Naive B cell (primary cell): ENCODE data around the gene RAB26. TPM values are rescaled to one million over a fixed set of nuclear protein-coding genes. Genes with fewer than 3 reads are reported as not detected.
"Not testable (repeated sequence)": the region's sequence is repeated elsewhere in the genome, so short reads cannot be mapped to it uniquely, and the experiment has no call there.

Source experiments
- ATAC-seq, 2 donors: fragments of 150-1000 bp; cut with Tn5 transposase; 2 replicates each; pipeline ENCODE4 v1.10.0; 2021; ENCODE audit warnings: low read depth in 2 of 2, mild to moderate bottlenecking in 2 of 2, moderate library complexity in 2 of 2
- DNase-seq: peaks from one replicate; pipeline ENCODE4 v3.0.0; 2022
- H3K27ac Mint-ChIP-seq, 6 donors: one replicate each; pipeline ENCODE4 v1.8.0; 2020 to 2022; ENCODE audit warnings: mild to moderate bottlenecking in 6 of 6, mixed read lengths in 6 of 6, moderate library complexity in 5 of 6, inconsistent platforms in 2 of 6
- H3K27me3 Mint-ChIP-seq, 3 donors: one replicate each; pipeline ENCODE4 v1.8.0; 2021 to 2022; ENCODE audit warnings: mixed read lengths in 3 of 3, mild to moderate bottlenecking in 1 of 3
- H3K36me3 Mint-ChIP-seq, 2 donors: one replicate each; pipeline ENCODE4 v1.8.0; 2020 to 2022; ENCODE audit warnings: mixed read lengths in 2 of 2, inconsistent platforms in 1 of 2, mild to moderate bottlenecking in 1 of 2
- H3K4me1 Mint-ChIP-seq, 3 donors: one replicate each; pipeline ENCODE4 v1.8.0; 2020 to 2022; ENCODE audit warnings: mixed read lengths in 3 of 3, inconsistent platforms in 1 of 3, mild to moderate bottlenecking in 1 of 3, moderate library complexity in 1 of 3
- H3K4me3 Mint-ChIP-seq, 8 donors: one replicate each; pipeline ENCODE4 v1.8.0; 2020 to 2022; ENCODE audit warnings: mild to moderate bottlenecking in 8 of 8, mixed read lengths in 8 of 8, moderate library complexity in 8 of 8, inconsistent platforms in 2 of 8
- H3K9me3 Mint-ChIP-seq, 7 donors: one replicate each; pipeline ENCODE4 v1.8.0; 2020 to 2022; ENCODE audit warnings: mixed read lengths in 7 of 7, mild to moderate bottlenecking in 5 of 7, inconsistent platforms in 2 of 7, moderate library complexity in 1 of 7
- polyA plus RNA-seq, 6 donors: library from polyadenylated mRNA; unstranded; fragments of 300-500 nt; fragmentation: Illumina TruSeq; gene quantifications; one replicate each; pipeline ENCODE4 v1.2.3, GENCODE V29; 2021; ENCODE audit warnings: low read depth in 6 of 6

RAB26 gene
- polyA plus RNA-seq, 6 donors from 2014 or later, result 0.66 to 2.7 (median 1.4) TPM; not detected in 1

DNA sequence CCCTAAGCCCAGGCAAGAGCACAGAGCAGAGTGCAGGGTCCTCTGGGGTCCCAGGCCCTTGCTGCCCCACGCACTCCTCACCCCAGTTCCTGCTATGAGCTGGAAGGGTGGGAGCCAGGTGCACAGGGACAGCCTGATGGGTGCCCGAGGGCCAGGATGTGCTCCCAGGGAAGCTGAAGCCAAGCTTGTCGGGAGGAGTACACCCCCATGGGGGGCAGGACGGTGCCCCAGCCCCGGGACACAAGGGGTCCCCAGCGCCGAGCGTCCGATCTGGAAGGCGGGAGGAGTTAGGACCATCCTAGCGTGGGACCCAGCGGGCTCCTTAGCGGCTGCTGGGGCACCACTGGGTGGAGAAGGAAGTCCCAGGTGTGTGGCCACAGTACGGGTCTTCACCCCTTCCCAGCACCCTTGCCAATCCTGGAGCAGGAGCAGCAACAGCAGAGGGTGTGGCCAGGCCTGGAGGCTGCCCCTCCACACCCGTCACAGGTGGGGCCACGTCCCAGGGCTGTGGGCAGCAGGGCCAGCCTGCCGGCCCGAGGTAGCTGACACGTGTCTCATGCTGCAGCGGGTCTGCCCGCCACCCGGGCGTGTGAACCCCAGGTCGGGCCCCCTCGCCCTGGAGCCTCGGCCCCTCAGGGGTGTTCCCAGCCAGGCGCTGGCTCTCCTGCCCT, 24.6 kb upstream of the RAB26 start:
- not testable (repeated sequence) for DNase-seq, H3K9me3 Mint-ChIP-seq, H3K27me3 Mint-ChIP-seq, H3K36me3 Mint-ChIP-seq, H3K4me3 Mint-ChIP-seq, ATAC-seq, H3K27ac Mint-ChIP-seq
- peaks cover 18 to 37% (median 36%) of the 10 kb centered on the region in 3 donors for H3K4me1 Mint-ChIP-seq

DNA sequence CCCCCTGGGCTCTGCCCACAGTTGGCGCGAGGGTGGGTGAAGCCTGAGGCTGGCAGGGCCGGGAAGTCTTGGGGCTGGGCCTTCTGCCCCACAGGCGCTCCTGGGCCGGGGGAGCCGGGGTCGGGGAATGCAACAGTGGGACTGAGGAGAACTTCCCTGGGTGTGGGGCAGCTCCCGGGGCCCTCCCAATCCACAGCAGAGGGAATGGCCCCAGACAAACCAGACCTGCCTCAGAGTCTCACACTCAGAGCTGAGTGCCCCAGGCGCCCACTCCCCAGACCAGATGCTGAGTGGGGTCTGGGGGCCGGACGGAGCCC, 24.1 kb upstream of the RAB26 start:
- not testable (repeated sequence) for ATAC-seq, H3K27me3 Mint-ChIP-seq, H3K27ac Mint-ChIP-seq, H3K9me3 Mint-ChIP-seq, H3K4me3 Mint-ChIP-seq, H3K36me3 Mint-ChIP-seq, DNase-seq
- peaks cover 18 to 37% (median 37%) of the 10 kb centered on the region in 3 donors for H3K4me1 Mint-ChIP-seq

DNA sequence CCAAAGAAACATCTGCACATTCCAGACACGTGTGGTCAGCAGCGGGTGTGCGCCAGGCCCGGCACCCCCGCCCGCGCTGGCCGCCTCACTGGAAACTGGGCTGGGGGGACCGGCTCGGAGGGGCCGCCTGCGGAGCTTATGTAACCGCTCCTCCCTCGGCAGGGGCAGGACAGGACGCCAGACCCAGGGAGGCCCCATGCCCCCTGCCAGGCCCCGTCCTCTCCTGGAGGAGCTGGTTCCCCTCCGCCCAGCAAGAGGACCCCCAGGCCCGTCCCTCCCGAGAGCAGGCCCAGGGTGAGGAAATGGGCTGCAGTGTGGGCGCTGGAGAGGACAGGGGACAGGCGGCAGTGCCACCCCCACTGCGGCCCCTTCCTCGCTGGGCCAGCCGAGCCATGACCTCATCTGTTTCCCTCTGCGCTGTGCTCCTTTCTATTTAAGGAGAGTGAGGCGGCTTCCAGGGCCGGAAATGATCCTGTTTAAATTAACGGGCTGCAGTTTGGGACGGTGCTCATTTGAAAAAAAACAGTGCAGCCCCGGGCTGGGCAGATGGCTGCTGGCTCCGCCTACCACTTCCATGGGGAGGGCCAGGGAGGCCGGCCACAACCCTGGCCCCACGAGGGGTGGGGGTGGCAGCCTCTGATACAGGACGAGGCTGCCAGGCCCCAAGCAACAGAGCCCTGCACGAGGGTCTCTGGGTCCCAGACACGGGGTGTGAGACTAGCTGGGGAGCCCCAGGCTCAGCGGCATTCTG, 23.6 kb upstream of the RAB26 start:
- H3K27ac Mint-ChIP-seq, result peak overlapping the region in 3 of 6 donors; percentile 49 to 84 (median 52)
- not testable (repeated sequence) for DNase-seq

DNA sequence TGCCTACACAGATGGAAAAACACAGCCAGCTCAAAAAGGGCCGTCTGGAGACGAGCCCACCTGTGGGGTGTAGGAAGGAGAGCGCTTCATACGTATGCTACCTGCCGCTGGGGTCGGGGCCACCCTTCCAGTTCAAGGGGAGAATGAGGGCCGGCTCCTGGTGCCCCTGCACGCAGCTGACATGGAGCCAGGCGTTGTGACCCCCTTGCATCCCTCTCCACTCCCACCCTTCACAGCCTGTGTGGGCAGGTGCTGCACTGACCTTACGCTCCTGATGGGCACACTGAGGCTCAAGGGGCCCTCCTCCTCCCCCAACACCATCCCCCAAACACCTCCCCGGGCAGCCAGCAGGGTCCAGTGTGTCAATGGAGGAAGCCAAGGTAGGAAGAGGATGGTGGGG, 22.8 kb upstream of the RAB26 start:
- not testable (repeated sequence) for H3K27me3 Mint-ChIP-seq, DNase-seq, H3K36me3 Mint-ChIP-seq, ATAC-seq, H3K9me3 Mint-ChIP-seq
- Mint-ChIP-seq H3K27ac (peak overlapping the region in 3 of 6 donors; percentile 49 to 84 (median 78)), H3K4me3 (peak overlapping the region in 1 of 8 donors; percentile 25), H3K4me1 (peaks cover 13 to 32% (median 31%) of the 10 kb centered on the region in 3 donors)

More for the DNA sequence above, 23.6 kb upstream of the RAB26 start:
- H3K9me3 Mint-ChIP-seq, H3K4me3 Mint-ChIP-seq, H3K36me3 Mint-ChIP-seq, H3K27me3 Mint-ChIP-seq, ATAC-seq: not testable (repeated sequence)
- peaks cover 18 to 37% (median 37%) of the 10 kb centered on the region in 3 donors for H3K4me1 Mint-ChIP-seq

DNA sequence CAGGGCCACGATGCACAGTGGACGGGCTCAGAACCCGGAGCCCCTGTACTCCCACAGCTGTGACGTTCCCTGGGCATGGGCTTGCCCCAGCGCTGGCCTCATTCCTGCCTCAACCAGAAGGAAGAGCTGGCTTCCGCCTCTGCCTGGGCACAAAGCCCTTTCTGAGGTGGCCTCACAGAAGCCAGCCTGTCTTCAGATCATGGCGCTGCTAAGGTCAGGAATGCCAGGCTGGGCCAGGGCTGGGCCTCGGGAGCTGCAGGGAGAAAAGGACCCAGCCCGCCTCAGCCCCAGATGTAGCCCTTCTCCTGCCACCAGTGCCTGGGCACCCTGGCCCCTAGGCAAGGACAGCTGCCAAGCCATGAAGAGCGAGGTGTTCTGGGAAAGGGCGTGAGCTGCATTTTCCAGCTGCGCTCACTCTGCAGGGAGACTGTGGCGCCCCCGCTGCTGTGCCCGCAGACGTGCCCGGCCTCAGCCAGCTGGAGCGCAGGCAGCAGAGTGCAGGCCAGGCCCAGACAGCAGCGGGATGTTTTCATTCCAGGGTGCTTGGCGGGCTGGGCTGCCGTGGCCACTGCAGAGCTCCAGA, 22.2 kb upstream of the RAB26 start:
- H3K9me3 Mint-ChIP-seq, H3K36me3 Mint-ChIP-seq, H3K4me3 Mint-ChIP-seq, DNase-seq, H3K27ac Mint-ChIP-seq, ATAC-seq, H3K27me3 Mint-ChIP-seq: not testable (repeated sequence)
- peaks cover 11 to 29% (median 29%) of the 10 kb centered on the region in 3 donors for H3K4me1 Mint-ChIP-seq

DNA sequence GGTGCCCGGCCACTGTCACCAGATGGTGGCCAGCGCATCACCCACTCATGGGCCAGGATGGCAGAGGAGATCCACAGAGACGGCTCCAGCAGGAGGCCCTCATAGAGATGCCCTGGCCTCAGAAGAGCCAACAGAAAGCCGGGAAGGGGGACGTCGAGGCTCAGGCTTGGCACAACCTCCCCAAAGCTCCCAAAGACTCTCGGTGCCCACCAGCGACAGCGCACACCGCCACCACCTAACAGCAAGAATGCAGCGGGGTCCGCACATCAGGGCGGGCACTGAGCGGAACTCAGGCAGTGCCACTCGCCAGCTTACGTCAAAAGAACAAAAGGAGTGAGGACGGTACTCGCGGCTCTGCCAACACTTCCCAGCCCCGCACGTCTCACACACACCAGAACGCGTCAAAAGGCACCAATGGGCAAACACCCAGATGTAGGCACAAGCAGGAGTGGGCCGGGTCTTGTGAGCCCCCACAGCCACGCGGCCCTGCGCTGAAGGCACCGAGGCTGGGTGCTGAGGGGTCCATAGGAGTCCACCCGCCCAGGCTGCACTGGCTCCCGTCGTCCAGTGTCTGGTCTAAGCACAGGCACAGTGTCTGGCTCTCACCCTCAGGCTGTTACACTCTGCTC, 21.4 kb upstream of the RAB26 start:
- Mint-ChIP-seq H3K27ac (peak overlapping the region in 2 of 6 donors; percentile 40 to 44), H3K4me3 (peak overlapping the region in 5 of 8 donors; percentile 8 to 66 (median 33)), H3K4me1 (peaks cover 9 to 29% (median 25%) of the 10 kb centered on the region in 3 donors)
- not testable (repeated sequence) for ATAC-seq, H3K9me3 Mint-ChIP-seq, DNase-seq, H3K36me3 Mint-ChIP-seq, H3K27me3 Mint-ChIP-seq

DNA sequence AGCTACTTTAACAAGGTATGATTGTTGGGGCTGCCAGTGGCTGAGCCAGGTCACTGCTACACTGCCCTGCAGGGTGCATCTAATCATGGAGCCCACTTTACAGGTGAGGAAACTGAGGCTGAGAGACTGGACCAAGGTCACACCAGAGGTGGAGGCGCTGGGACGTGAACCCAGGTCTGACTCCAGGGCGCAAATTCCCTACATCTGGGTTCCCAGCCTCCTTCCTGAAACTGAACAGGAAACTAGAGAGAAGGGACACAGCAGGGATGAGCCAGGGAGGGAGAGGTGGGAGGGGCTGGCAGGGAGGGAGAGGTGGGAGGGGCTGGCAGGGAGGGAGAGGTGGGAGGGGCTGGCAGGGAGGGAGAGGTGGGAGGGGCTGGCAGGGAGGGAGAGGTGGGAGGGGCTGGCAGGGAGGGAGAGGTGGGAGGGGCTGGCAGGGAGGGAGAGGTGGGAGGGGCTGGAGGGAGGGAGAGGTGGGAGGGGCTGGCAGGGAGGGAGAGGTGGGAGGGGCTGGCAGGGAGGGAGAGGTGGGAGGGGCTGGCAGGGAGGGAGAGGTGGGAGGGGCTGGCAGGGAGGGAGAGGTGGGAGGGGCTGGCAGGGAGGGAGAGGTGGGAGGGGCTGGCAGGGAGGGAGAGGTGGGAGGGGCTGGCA, 20.7 kb upstream of the RAB26 start:
- H3K36me3 Mint-ChIP-seq, H3K9me3 Mint-ChIP-seq, H3K27me3 Mint-ChIP-seq, DNase-seq, H3K27ac Mint-ChIP-seq, ATAC-seq: not testable (repeated sequence)
- peaks cover 9 to 29% (median 25%) of the 10 kb centered on the region in 3 donors for H3K4me1 Mint-ChIP-seq
- peak overlapping the region in 4 of 8 donors; percentile 10 to 66 (median 46) for H3K4me3 Mint-ChIP-seq

DNA sequence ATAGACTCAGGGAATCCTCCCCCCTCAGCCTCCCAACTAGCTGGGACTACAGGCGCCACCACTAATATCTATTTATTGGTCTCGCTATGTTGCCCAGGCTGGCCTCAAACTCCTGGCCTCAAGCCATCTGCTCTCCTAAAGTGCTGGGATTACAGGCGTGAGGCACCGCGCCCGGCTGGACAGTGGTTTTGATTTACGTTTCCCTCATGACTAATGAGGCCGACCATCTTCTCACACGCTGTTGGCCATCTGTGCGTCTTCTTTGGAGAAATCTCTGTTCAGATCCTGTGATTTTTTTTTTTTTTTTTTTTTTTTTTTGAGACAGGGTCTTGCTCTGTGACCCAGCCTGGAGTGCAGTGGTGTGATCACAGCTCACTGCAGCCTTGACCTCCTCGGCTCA, 19.2 kb upstream of the RAB26 start:
- H3K27ac Mint-ChIP-seq, DNase-seq, ATAC-seq, H3K36me3 Mint-ChIP-seq, H3K27me3 Mint-ChIP-seq, H3K9me3 Mint-ChIP-seq: not testable (repeated sequence)
- Mint-ChIP-seq H3K4me3 (peak overlapping the region in 1 of 8 donors; percentile 59), H3K4me1 (peaks cover 9 to 29% (median 25%) of the 10 kb centered on the region in 3 donors)

DNA sequence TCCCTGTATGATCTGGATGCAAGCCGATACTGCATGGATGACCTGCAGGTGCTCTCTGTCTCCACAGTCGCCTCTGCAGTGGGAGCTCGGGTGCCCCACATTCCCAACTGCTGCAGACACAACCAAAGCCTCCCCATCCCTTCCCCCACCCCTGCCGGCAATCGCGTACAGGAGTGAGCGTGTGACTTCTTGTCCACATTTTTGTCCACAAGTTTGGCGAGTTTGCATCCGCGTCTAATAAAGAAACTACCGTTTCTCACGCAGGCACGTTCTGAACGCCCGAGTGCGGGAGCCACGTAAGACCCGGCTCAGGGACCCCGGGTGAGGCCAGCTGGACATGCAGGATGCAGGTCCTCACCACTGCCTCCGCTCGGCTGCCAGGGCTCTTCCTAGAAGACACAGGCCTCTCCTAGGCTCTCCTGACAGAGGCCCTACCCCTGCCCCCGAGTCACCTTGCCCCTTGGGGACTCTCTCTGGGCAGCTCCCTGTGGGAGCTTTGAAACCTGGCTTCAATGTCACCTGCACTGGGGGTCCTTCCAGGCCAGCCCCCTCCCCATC, 18.5 kb upstream of the RAB26 start:
- not testable (repeated sequence) for H3K4me3 Mint-ChIP-seq, H3K9me3 Mint-ChIP-seq, H3K27me3 Mint-ChIP-seq, H3K36me3 Mint-ChIP-seq, H3K27ac Mint-ChIP-seq, ATAC-seq, DNase-seq
- H3K4me1 Mint-ChIP-seq, result peaks cover 11 to 28% (median 25%) of the 10 kb centered on the region in 3 donors

DNA sequence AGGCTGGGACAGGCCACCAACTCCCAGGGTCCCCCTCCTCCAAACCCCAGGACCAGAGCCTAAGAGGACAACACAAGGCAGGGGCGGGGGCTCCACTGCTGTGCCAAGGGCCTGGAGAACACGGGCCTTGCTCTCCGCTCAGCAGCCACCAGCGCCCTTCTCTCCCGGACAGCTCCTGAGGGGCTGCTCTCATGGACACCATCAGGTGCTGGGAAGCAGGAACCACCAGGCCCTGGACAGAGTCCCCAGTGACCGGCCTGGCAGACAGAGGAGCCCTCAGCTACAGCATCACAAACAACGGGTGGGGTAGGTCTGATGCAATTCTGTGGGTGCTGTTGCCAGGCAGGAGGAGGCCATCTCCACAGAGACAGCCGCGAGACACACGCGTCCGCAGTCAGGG, 14.6 kb upstream of the RAB26 start:
- H3K36me3 Mint-ChIP-seq, H3K9me3 Mint-ChIP-seq, H3K27ac Mint-ChIP-seq, H3K27me3 Mint-ChIP-seq, DNase-seq, ATAC-seq: not testable (repeated sequence)
- Mint-ChIP-seq H3K4me1 (peaks cover 7 to 10% (median 7%) of the 10 kb centered on the region in 3 donors), H3K4me3 (peak overlapping the region in 2 of 8 donors; percentile 21 to 65)

DNA sequence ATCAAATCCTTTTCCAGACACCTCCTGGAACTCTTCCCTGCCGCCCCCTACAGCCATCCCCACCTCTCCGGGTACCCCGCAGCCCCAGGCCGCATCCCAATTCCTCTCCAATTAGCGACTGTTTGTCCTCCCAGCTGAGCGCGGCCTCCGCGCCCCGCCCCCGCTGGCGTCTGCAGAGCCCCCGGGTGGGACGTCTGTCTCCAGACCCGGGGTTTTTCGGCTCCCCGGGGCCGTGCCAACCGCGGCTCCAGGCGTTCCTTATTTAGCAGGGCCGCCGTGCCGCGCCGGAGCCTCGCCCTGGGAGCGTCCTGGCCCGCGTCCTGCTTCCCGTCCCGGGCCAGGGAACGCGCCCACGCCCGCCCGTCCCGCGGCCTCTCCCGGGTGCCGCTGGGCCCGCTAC, 13.4 kb upstream of the RAB26 start:
- not testable (repeated sequence) for H3K4me1 Mint-ChIP-seq, H3K27me3 Mint-ChIP-seq, ATAC-seq, H3K36me3 Mint-ChIP-seq, H3K9me3 Mint-ChIP-seq, DNase-seq
- H3K27ac Mint-ChIP-seq, result peak overlapping the region in 3 of 6 donors; percentile 41 to 77 (median 61)
- H3K4me3 Mint-ChIP-seq, result peak overlapping the region in 7 of 8 donors; percentile 25 to 91 (median 71)

DNA sequence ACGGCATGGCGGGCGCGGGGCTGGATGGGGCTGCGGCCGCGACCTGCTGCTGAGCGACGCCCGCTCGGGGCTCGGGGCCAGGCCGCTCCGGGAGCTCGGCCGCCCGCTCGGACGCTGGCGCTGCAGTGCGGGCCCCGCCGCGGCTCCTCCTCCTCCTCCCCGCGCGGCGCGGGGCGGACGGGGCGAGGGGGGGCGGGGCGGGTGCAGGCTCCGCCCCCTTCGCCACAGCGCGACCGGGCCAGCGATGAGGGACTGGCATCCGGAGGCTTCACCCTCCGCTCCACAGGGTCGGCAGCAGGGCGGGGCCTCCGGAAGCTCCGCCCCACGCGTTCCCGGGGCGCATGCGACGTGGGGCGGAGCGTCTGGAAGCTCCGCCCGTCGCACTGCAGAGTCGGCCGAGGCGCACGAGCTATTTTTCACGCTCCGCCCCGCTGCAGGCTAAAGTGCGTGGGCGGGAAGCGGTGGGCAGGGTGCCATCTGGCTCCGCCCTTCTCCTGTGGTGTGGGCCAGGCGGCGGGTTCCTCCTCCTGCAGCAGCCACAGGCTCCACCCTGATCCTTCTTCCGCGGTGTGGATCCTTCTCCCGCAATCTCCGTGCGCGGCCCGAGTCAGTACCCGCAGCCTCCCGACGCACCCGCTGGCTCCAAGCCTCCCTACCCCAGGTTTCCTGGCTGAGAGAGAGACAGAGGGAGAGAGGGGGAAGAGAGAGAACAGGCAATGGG, 12.5 kb upstream of the RAB26 start, which contains the start of gene PKD1:
PKD1 (minus strand) TSS at position 129 of the 721 bp plus-strand sequence. CDS start 209 bp downstream, outside the sequence.
- Mint-ChIP-seq H3K4me3 (peak within 1 kb of the TSS; percentile 84 to 98 (median 96)), H3K27ac (peak within 1 kb of the TSS; percentile 91 to 98 (median 96)), H3K4me1 (peaks cover 11 to 16% (median 13%) of the 10 kb centered on the region in 3 donors)
- not testable (repeated sequence) for H3K36me3 Mint-ChIP-seq, H3K27me3 Mint-ChIP-seq, H3K9me3 Mint-ChIP-seq
- peak; percentile 100 for DNase-seq
- ATAC-seq, result peak; percentile 72 to 75
